NCI-H82 treated with DMSO at 0.1 percent for 48 hours (cell line): Measurements from ENCODE around the gene TLN1.

Source experiments
- DNase-seq: peaks from one replicate; lab custom pipeline; 2025; ENCODE audit not compliant: unreplicated experiment; lab: John Stamatoyannopoulos, UW

Gene TLN1

DNA sequence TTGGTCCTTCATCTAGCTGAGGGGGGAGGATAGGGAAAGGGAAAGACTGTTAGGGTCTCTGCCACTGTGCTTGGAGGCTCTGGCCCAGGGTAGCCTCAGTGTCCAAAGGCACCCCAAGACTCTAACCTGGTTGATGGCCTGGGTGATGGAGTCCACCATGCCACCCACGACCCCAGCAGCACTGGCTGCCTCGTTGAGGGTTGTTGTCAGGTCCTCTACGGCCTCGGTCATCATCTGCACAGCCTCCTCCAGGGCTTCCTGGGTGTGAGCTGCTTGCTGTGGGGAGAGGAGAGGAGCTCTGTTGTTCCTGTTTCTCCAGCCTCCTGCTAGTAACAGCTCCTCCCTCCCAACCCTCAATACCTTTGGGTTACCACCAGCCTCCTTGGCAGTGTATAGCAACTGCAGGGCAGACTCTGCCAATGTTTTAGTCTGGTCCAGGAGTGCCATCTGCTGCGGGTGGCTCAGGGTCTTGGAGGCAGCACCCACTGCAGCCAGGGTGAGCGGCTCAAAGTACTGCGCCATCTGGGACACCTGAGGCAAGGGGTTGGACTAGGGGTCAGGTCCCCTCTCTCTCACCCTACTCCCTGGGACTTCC lies 26.1 kb downstream of the TLN1 start:
- DNase-seq = no peak

DNA sequence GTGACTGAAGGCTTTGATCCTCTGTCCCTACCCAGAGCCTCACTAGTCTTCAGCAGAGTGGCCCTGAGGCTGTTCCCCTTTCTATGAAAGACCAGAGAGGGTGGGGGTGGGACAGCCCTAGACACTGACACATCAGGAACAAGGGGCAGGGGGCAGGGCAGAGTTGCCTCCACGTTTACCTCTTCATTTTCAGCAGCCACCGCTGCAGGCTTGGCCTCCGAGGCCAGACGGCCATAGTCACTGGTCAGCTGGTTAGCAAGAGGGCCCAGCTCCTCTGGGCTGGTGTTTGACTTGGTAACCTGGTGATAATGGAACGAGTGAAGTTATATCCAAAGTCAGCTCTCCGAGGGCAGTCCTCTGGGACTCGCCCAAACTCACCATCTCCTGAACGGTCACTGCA lies 26.6 kb downstream of the TLN1 start:
- DNase-seq = no peak

DNA sequence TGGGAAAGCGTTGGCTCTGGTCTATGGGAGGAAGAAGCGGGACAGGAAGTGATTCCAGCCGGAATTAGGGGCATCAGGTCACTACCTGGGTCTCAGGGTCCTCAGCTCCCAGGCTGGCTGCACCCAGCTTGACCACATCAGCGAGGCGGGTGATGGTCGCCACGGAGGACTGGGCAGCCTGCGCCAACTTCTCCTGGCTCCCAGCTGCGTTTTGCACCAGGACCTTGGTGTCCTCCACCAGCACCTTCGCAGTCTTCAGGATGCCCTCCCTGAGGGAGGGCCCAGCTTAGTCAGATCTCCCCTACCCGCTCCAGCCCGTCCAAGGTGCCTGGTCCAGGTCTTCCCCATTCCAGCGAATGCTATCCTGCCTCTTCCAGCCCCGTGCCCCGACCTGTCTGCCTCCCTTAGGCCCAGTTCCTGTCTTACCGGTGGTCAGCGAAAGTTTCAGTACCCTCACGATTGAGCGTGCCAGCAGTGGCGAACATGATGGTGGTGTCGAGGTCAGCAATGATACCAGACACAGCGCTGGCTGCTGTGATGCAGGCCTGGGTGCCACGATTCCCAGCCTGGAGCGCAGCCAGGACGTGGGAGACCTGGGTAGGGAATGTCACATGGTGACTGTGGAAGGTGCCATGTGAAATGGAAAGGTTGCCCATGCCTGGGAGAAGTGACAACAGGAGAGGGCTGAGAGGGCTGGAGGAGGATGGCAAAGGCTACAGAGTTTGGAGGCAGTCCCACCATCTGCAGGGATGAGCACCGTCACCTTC lies 27.9 kb downstream of the TLN1 start:
- DNase-seq = no peak

DNA sequence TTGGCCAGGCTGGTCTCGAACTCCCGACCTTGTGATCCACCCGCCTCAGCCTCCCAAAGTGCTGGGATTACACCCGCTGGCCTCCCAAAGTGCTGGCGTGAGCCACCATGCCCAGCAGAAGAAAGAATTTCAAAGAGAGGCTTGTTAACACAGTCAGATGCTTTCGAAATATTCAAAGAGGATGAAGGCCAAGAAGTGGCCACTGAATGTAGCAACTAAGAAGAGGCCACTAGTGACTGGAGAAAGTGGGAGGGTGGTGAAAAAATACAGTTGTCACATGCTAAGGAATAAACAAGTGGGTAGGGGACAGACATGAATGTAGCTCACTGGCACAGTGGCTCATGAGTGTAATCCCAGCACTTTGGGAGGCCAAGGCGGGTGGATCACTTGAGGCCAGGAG lies 29.3 kb downstream of the TLN1 start:
- no peak for DNase-seq

DNA sequence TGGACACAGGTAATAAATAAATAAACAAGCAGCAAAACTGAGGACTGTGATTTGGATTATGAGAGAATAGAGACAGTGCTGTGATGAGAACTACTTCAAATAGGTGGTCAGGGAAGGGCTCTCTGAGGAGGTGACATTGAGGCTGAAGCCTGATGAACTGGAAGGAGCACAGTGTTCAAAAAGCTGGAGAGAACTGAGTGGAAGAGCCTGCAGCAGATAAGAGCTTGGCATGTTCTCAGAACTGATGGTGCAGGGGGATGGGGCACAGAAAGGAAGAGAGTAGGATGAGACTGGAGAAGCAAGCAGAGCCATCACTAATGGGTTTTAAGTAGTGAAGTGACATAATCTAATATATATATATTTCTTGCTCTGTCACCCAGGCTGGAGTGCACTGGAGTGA lies 31.1 kb downstream of the TLN1 start:
- DNase-seq = no peak

DNA sequence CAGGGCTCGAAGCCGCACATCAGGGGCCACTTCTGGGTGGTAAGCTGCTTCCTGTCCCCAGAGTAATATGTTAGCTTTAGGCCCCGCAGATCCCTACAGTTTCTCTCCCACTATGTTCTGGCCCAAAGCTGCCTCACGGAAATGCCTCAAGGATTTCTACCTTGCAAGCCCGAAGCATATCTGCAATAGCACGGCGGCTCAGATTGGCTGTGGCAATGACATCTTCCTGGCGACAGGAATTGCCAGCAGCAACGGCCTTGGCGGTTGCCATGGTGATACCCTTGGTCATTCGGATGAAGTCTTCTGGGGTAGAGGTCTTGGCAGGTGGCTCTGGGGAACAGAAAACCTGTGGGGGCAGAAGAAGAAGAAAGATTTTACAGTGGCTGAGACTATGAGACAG lies 32.0 kb downstream of the TLN1 start:
- no peak for DNase-seq

DNA sequence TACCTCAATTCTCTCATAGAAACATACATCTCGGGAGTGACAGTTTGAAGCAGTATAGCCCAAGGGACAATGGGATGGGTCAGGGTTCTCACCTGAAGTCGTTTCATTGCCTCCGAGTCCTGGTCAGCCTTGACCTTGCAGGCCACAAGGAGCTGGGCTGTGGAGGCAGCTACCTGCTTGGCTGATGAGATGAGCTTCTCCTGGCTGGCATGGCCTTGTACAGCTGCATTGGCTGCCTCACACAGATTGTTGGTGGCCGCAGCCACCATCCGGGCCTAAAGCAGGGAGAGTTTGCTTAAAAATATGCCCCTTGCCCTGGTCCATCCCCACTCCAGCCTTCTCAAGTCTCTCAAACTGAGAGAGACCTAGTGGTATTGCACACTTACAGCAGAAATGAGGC lies 33.8 kb downstream of the TLN1 start:
- DNase-seq = no peak

DNA sequence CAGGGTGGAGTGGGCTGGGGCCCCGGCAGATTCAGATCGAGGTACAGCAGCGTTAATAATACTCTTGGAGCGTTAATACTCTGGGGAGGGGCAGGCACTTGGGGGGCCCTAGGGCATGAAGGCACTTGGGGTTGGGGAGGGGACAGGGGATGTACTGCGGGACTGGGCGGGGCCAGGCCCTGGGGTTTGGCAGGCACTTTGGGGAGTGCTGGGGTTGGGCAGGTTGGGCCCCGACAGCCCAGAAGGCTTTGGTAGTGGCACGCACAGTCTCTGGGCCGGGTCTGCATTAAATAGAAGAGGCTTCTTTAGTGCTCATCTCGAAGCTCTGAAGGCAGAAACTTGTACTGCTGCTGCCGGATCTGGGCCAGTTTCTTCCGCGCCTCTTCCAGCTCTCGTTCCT lies 34.5 kb downstream of the TLN1 start:
- DNase-seq = no peak

DNA sequence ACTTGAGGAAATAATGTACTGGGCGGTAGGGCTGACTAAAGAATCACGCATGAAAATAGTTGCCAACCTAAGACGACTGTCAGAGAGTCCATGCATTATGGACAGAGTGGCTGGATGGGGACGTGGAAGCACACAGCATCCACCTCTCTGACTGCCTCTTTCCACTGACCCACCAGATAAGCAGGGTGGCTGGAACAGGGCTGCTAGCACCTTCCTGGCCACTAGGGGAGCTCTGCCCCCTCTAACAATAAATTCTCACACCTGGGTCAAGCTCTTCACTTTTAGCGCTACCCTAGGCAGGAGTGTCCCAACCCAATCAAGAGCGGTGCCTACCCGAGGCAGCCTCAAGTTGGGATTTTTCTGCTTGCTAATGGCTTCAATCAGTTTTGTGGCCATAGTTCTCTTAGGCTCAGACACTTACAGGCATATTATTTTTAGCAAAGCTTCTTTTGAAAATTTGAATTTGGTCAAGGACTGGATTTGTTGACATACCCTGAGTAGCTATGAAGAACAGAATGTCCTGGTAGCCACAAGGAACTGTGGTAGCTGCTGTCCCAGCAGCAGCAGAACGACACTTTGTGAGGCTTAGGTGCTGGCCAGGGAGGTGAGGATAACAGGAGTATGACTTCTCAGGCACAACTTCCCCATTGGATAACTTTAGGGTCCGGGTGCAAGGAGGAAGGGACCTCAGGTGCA lies 35.3 kb downstream of the TLN1 start:
- DNase-seq = peak; percentile 26

DNA sequence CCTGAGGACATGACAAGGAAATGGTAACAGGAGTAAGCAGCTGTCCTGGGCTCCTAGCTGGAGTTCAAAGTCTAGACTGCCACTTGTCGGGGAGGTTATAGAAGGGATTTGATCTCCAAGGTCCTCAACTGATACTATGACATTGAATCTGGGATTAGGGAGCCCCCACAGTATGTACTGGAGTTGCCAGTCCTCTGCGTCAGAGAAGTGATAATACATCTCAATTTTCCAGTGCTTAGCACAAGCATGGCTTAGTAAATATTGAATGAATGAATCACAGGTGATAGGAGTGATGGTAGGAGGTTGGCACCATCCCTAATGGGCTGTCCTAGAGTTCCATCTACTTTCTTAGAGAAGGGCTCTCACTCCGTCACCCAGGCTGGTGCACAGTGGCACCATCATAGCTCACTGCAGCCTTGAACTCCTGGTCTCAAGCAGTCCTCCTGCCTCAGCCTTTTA lies 36.0 kb downstream of the TLN1 start:
- no peak for DNase-seq

DNA sequence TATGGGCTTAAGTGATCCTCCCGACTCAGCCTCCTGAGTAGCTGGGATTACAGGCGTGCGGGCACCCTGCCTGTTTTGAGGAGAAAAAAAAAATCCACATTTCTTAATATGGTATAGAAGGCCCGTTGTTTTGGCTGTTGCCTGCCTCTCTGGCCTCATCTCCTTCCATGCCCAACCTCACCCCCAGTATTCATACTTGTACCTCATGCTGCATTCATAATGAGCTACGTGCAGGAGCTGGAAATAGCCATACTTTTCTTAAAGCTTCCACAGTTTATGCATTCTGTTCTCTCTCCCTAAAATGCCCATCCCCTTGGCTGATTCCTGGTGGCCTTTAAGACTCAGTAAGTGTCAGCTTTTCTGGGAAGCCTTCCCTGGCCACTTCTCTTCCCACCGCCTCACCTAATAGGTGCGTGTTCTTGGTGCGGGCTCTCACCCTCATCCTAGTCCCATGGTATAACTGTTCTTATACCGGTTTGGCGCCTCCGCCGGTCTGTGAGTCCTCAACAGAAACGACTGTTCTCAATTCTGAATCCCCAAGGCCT lies 40.2 kb downstream of the TLN1 start:
- DNase-seq = no peak

DNA sequence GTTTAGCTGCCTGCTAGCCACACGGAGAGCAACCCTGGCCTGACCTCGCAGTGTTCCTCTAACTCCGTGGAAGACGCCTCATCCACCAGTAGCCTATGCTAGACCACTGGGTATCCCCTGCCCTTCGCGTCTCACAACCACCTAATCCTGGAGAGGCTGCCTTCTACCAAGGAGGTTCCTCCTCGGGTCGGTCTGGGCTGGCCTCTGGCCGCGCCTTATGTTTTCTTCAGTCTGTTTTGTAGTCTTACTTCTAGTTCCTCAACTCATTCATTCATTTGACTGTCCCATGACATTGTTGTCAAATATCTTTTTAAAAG lies 40.7 kb downstream of the TLN1 start:
- no peak for DNase-seq

DNA sequence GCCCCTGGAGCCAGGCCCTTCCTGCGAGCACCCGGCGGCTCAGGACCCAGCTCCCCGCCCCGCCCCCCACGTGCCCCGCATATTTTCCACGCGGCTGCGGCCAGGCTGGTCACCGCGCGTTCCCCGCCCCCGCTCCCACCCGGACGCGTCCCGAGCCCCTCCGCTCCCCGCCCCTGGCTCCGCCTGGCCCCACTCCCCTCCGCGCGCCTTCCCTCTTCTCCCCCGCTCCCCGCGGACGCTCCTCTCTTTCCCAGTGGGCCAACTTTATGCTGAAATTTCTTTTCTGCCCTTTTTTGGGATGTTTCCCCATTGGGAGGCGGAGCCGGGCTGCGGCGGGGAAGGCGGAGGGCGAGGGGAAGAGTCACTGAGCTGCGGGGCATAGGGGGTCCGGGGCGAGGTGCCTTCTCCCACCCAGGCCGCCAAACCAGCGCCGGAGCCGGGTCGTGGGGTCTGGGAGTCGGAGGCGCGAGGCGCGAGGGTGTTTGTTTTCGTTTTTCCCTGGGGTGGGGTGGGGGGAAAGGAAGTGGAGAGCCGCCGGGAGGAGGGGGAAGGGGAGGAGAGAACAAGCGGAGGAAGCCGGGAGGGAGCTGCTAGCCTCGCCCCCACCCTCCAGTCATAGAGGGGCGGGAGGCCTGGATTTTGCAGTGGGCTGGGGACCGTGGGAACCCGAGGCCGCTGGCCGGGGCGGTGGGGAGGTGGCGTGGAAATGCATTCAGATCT lies 41.2 kb downstream of the TLN1 start:
- no peak for DNase-seq

DNA sequence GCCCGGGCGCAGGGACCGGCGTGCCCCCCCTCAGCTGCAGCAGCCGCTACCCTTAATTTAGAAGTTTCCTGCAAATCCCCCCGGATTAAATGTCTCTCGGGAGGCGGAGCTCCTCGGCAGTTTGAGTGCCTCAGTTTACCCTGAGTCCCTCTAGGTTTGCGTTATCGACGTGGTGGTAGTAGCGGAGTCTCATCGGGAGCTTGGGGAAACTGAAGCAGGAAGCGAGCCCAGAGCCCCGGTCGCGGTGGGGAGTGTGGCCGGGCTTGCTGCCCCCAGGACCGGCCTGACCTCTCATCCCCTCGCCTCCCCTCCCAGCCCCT lies 41.7 kb downstream of the TLN1 start:
- DNase-seq = no peak

DNA sequence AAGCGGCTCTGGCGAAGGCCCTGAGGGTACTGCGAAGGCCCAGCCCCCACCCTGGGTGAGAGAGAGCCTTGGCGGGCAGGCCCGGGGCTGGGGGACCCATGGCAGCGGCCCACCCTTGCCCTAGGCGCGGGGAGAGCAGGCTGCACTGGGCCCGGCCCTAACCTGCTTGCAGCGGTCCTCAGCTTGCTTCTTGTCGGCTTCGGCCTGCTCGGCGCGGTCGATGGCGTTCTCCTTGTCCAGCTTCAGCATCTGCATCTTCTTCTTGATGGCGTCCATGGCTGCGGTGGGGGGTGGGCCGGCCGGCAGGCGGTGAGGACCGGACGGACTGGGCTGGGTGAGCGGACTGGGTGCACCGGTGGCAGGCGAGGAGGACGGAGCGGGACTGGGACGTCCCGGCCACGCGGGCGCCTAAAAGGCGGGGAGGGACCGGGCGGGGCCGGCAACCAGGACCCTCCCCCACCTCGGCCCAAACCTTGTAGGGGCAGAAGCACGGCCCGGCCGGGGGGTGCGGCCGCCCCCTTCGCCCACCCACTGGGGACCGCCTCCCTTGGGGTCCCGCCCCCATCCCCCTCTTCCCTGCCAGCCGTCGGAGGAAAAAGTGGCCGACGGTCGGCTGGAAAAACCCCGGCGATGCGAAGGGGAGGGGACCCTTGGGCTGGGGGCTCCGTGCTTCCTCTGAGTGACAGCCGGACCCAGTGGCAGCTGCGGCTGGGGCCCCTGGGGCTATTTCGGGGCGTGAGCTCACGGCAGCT lies 42.3 kb downstream of the TLN1 start, which contains the start of gene TPM2:
TSS of gene TPM2 (minus strand) at position 384 of the 752 bp plus-strand sequence. CDS start at position 276, 108 bp downstream.
- DNase-seq = no peak

DNA sequence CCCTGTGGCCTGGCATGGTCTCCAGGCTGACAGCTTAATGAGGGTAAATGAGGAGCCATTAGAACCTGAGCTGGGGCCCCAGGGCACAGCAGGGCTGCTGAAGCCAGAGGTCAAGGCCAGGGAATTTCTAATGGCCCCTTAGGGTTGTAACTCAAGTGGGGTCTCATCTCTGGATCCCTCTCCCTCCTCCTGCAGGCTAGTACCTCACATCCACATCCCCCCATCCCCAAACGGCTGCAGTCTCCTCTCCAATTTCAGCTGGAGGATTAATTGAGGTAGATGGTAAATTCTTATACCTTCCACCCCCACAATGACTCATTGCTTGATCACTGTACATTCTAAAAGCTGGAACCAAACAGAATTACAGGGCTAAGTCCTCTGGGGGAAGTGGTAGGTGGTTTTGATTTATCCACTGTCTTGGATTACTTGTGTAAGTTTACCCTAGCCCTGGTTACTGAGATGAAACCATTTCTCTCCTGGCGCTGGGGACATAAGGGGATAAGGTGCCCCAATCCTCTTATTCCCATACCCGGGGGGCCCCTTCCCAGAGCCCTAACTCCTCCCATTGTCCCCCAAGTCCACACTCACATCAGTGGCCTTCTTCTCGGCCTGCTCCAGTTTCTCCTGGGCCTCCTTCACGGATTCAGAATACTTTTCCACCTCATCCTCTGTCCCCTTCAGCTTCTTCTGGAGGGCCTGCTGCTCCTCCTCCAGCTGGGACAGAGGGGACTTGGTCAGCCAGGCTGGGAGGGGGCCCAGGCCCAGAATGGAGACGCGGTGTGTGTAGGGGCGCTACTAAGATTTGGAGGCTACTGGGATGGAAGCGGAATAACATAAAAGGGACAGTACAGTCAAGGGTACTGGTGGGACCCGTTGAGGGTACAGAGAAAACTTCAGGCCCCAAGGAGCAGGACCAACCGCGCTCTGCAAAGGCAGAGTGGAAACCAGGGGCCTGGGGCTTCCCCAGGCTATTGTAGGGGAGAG lies 43.1 kb downstream of the TLN1 start:
- no peak for DNase-seq

DNA sequence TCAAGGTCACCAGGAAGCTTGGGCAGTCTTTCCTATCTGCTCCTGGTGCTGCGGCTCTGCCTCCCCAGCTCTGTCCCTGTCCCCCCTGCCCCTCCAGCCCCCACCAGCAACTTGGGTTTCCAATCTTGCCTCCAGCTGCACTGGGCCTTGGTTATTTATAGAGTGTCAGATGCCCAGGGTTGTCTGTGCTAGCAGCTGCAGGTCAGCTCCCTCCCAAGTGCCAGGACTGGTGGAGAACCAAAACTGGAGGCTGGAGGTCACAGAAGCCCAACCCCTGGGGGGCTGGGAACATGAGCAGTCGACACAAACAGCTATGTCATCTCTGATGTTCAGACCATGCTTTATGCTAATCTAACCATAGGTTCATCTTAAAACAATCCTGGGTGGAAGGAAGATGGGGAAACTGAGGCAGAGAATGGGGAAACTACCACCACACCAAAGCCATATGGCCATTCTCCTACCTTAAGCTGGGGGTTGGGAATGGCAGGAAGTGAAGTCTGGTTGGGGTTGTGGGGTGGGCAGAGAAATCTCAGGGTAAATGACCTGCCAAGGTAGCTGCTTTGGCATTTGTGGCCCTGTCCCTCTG lies 43.9 kb downstream of the TLN1 start:
- DNase-seq = no peak

DNA sequence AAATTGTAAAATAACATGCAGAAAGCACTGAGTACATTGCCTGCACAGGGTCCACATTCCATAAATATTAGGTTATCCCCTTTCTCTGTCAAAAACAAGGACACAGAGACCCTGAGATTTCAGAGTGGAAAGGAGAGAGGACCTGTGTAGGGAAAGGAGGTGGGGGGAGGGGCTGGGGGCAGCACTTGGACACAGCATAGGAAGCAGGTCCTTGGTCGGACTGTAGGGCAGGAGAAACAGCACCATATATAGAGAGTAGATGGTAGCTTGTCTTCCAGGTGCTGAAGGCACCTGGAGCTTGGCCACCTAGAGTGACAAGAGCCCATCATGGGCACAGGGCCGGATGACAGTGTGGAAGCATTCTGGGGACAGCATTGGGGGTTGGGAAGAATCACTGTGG lies 44.7 kb downstream of the TLN1 start:
- no peak for DNase-seq
